T1000 (cell line): ENCODE measurements around the gene SLC2A9.
A peak's percentile ranks its signal among the peaks of the same experiment; 100 is the strongest.

Experiments used
- DNase-seq: peaks from one replicate; lab custom pipeline; 2025; ENCODE audit warnings: mixed read lengths; lab: John Stamatoyannopoulos, UW

The SLC2A9 gene

DNA sequence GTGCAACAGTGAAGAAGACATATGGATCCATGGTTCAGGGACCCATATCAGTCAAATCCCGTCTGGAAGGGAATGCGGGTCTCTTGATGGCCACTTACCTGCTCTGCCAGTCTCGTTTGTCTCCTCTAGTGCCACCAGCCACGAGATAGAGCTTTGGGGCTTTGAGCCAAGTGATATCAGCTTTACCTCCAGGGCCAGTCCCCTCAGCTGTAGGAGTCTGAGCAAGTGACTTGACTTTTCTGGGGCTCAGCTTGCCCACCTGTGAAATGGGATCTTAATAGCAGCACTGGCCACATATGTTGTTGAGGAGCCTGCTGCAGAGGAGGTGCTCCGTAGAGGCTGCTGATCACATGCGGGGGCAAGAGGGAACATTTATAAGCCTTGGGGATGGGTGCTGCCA is 1.2 kb downstream of the SLC2A9 start:
- DNase-seq = no peak

DNA sequence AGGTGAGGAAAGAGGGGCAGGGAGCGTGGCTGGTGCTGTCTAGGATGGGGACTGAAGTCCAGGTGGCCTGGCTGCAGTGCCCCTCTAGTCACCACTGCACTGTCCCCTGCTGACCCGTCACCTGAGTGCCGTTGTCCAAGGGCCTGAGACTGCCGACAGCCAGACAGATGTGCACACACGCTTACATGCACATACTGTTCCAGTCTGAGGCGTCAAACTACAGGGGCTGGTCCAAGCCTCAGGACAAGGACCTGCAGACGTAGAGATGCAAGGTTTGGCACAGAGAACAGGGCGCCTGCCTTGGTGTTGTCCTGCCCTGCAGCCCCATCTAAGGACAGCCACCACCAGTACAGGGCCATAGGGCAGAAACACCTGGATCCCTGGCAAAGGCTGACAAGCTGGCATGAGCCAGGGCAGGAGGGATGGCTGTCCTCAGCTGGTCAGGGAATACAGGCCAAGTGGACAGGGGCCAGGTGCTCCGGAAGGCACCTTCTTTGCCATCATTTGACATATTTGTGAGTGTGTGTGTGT is 1.7 kb downstream of the SLC2A9 start:
- DNase-seq = no peak

DNA sequence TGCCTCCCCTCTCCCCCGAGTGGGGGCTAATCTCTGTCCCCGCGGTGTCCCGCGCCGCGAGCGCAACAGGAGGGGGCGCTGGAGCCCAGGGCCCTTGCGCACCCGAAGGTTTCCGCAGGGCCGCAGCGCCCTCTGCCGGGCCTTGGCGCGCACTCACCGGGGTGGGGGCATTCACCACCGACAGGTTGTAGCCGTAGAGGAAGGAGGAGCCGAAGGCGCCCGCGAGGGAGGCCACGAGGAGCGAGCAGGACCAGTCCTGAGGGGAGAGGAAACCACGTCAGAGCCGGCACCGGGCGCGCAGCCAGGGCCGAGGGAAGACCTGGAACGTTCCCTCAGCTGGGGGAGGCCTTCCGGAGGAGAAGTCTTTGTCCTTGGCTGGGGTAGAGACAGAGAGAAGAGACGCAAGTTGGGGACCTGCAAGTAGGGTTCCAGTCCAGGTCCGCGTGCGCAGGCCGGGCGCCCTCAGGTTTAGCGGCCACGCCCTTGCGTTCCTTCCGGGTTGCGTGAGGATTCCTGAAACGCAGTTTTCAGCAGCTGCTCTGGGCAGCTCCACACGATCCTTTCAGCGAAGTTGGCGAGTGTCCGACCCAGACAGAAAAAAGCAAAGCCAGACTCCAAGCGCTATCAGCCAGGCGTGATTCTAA is 2.4 kb downstream of the SLC2A9 start:
- DNase-seq = no peak

DNA sequence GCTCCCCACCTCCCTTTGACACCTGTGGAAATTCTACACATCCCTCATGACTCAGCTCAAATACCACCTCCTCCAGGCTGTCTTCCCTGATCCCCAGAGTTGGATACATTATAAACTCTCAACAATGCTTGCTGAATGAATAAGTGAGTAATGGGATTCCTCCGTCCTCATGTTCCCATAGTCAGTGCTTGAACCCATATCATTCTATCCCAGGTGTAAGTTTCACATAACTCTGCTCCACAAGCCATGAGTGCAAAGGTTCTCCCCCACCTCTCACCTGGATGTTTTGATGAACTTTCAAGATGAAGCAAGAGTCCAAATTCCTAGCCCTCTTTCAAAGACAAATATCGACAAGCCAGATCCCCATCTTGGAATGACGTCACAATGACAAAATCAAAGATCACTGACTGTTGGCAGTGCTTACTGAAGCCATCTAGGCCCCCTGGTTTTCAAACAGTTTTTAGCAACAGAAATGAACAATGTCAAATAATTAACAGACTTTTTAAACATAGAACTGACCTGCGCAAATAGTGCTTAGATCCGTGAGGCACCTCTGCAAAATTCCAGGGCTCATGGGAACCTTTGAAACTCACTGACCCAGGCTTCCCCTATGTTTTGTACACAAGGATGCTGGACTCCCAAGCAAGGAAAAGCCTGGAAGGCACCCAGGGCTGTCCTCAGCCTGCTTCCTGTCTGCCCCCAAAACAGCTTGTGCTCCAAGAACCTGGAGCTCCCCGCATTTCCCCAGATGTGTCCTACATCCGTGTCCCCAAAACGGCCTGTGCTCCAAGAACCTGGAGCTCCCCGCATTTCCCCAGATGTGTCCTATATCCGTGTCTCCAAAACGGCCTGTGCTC is 4.0 kb downstream of the SLC2A9 start:
- no peak for DNase-seq

DNA sequence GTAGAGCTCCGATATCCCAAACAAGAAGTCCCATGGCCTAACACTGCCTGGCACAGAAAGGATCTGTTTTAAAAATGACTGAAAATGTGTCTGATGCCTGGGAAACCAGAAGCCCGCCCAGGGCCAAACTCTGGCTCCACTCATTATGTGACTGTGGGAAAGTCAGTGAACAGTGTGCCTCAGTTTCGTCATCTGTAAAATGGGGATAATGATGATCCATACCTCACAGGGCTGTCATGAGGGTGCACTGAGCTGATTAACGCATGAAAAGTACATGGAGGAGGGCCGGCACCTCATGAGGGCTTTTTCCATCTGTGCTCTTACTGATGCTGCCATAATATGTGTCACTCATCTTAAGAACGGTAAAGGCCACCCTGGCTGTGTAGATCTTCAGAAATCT is 5.1 kb downstream of the SLC2A9 start:
- DNase-seq = no peak

DNA sequence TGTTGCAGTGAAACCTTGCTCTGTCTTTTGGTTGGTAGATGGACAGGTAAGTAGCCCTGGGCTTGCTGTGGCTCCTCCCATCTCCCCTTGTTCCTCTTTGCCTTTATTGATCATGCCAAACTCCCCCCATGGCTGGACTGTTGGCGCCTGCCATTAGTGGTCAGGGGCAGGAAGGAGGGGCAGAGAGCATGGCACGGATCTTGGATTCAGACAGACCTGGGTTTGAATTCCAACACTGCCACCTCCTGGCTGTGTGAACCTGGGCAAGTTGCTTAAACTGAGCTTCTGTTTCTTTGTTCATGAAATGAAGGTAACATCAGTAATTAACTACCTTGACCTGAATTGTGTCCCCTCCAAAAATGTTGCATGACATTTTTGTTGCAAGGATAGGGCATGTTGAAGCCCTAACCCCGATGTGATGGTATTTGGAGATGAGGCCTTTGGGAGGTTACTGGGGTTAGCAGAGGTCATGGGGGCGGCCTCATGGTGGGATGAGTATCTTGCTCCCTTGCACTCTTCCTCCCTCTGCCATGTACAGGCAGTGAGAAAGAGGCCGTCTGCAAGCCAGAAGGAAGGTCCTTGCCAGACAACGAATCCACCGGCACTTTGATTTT is 6.0 kb downstream of the SLC2A9 start:
- DNase-seq = no peak

DNA sequence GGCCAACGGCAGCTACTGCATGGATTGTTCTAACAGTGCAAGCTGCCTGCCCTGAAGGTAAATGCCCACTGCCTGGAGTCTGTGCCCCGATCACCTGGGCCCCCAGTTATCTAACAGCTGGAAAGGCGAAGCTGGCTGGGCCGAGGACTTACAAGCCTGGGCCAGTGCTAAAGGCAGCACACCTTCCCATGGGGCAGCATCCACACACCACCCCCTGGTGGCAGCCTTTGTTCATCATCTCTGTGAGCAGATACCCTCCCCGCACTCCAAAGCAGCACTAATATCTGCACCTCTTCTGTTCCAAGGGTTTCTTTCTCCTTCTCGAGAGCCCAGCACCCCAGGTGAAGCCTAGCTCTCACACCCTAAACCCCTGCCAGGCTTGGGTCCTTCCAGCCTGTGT is 7.6 kb downstream of the SLC2A9 start:
- DNase-seq = no peak

DNA sequence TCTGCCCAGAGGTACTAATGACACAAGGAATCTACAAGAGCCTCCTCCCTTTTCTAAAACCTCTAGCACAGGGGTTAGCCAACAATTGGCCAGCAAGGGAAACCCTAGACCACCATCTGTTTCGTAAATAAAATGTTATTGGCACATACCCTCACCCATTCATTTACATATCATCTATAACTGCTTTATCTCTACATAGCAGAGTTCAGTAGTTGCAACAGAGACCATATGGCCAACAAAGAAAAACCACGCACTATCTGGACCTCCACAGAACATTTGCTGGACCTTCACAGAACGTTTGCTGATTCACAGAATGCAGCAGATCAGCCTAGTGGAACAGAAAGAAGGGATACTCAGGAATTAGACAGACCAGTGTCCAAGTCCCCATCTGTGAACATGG is 9.4 kb downstream of the SLC2A9 start:
- DNase-seq = no peak

DNA sequence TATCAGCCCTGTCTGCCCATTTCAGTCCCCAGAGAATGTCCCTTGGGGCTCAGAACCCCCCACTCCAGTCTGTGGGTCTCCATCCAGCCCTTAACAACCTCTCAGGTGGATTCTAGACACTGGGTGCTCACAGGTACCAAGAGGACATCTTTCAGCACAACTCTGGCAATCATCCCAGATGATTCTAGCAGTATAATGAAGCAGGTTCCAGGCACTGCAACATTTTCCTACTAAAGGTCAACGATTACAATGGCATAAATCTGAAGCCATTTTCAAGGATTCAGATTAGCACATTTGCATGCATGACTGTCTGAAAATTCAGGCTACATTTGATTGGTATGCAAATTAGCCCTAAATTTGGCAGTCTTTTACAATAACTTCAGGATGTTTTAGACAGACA is 10.0 kb downstream of the SLC2A9 start:
- DNase-seq = no peak

DNA sequence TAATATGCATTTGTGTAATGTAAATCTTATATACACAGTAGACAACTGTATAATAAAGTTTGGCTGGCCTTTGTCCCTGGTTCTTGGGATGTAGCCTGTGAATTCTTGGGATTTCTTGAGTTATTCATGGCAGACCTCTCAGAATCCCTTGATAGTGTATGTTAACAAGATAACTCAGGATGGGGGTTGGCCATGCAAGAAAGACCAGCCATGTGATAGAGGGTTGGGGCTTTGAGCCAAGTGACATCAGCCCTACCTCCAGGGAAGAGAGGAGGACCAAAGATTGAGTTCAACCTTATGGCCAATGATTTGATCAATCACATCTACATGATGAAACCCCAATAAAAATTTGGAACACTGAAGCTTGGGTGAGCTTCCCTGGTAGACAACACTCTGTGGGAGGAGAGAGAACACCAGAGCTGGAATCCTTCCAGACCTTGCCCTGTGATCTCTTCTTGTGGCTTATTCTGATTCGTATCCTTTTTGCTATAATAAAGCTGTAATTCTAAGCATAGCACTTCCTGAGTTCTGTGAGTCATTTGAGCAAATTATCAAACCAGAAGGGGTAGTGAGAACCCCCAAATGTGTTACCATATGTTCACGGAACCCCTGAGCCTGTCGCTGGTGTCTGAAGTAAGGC is 11.3 kb downstream of the SLC2A9 start:
- DNase-seq = no peak

DNA sequence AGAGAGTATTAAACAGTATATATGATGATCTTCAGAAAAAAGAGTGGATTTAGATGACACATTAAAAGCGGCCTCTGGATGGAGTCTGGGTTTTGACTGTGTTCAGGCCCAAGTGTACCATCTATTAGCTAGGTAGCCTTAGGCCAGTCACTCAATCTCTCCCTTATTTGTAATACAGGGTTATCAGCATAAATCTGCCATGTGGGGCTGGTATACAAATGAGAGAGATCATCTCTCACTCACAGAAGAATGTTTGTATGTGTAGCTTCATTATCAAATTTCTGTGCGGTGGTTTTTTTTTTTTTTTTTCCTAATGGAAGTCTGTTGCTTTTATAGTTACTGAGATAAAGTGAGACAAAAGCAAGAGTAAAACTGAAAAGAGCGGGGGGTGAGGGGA is 12.7 kb downstream of the SLC2A9 start:
- no peak for DNase-seq

DNA sequence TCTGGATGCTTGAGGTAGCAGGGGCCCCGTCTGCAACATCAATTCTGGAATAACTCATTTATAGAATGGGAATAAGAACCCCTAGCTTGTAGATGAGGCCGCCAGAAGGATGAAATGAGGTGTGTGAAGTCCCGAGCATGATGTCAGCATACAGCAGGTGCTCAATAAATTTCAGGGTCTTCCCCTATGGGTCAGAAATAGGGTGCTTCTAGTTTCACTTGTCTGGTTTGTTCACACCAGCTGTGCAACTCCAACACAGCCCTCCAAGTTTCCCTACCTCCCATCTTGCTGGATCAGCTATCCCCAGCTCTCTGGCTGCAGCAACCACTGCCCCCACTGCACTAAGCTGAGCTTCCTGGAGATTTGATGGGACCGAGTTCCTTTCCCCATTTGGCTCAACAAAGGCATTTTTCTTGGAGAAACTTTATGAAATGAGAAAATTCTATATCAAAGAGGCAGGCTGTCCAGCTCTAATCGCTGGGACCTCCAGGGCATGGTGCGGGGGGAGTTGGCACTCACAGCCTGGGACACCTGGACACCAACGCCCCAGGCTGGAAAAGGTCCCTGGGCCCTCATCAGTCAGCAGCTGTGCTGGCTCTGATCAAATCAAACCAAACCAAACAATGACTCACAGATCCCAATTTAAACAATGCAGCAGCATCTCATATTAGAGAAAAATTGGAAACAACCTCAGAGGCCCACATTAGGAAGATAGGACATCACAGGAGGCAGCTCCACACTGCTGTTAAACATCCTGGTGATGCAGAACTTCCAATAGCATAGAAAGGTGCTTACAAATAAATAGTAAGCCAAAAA is 13.3 kb downstream of the SLC2A9 start:
- no peak for DNase-seq

DNA sequence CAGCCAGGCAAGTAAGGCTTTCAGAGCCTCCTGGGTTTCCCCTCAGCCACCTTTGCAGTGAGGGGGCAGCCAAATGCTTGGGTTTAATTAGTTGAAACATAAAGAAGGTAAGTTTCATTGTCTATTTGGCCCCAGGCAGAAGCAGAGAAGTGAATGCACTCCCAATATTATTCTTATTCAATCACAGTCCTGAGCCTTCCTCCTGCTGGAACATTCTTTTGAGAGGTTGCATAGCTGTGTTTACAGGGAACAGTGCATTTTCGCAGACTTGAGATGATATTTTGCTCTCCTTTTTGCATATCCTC is 13.9 kb downstream of the SLC2A9 start:
- DNase-seq = no peak

DNA sequence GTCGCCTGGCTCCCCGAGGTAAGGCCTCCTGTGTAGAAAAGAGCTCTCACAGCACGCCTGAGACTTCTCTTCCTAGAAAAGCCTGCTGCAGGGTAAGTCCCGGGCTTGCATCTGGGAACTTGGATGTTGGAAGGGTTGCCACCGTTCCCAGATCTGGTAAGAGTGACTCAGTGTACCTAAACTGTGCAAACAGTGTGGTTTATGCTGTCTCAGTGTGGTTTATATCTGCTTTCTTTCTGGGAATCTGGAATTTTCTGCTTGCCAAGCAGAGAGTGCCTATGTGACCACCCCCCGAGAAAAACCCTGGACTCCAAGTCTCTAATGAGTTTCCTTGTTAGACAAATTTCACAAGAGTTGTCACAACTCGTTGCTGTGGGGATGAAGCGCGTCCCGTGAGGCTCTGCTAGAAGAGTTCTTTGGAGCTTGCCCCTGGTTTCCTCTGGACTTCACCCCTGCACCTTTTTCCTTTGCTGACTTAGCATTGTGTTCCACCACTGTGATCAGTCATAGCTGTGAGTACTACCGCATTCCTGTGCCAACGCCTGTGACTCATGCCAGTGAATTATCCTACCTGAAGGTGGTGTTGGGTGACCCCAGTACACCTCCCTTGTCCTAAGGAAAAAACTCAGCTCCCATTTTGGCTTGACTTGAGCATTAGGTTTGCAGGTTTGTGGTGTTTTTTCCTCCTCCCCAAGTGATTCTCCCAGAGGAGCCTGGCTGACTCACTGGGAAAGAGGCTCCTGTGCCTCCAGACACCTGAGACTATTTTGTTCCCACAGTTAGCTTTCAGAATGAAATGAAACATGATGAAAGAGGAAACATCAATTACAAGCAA is 14.5 kb downstream of the SLC2A9 start:
- no peak for DNase-seq

DNA sequence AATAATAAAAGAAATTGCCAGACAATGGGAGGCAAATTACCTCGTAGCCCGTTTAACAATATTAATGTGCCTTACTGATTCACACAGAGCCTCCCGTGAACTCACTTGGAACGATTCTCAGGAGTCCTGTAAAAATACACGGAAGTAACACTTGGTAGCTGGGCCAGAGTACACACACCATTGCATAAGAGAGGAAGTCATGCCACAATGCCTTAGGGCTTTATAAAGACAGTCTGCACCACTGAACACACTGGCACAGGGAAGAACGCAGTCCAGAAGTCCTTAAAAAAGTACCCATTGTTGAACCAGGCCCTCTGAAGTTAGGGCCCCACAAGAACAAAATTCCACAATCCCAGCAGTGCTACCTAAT is 15.1 kb downstream of the SLC2A9 start:
- DNase-seq = peak; percentile 39

DNA sequence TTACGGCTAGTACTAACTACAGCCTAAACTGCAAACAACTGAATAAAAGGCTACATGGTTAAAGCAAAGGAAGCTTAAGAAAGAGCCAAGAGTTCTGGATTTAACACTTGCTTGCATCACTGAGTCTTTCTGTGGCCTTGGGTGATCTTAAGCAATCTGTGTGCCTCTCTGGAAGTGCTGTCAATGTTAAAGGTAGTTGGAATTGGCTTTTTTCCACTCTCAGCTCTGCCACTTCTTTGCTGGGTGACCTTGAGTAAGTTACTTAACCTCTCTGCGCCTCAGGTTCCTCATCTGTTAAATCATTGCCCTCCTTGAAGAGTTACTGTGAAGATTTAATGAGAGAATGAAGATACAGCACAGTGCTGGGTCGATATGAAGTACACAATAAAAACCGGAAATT is 15.7 kb downstream of the SLC2A9 start:
- DNase-seq = no peak

DNA sequence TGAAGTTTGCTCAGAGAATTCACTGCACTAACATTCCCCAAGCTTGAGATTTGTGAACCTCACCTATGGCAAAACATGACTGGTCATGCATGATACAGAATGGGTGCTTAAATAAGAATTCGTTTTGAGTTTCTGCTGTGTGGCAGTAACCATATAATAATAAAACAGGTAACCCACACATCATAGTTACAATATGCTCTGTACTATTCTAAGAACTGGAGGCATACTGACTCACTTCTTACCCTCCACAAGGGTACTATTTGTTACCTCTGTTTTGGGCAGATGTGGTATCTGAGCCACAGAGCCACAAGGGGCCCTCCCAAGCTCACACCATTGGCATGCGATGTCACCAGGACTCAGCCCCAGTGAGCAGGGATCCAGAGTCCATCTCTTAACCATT is 17.6 kb downstream of the SLC2A9 start:
- no peak for DNase-seq

DNA sequence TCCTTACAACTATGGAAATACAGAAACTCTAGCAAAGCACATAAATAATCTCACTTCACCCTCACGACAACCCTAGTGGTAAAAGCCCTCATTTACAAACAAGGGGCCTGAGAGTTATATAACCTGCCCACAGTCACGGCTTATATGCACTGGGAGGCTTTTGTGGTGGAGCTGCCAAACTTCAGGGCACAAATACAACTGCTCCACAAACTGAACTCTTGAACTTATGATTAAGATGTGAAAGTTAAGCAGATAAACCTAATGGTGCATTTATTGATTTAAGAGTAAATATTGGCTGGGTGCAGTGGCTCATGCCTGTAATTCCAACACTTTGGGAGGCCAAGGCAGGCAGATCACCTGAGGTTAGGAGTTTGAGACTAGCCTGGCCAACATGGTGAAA is 19.0 kb downstream of the SLC2A9 start:
- DNase-seq = no peak

DNA sequence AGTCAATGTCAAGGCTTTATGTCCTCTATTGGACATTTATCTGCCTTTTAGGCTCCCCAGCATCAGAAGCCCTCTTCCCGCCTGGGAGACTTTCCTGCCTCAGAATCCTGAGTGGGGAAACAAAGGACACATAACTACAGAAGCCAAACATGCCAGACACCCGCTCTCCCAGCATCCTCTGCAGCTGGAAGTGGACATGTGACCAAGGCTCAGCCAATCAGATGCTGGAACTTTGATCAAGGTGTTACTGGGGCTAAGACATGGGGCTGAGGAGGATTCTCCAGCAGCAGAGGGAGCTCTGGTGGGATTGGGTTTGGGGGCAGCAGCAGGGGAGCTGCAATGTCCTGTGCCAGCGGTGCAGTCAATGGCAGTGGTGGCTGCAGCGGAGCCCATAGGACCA is 19.5 kb downstream of the SLC2A9 start:
- DNase-seq = no peak

DNA sequence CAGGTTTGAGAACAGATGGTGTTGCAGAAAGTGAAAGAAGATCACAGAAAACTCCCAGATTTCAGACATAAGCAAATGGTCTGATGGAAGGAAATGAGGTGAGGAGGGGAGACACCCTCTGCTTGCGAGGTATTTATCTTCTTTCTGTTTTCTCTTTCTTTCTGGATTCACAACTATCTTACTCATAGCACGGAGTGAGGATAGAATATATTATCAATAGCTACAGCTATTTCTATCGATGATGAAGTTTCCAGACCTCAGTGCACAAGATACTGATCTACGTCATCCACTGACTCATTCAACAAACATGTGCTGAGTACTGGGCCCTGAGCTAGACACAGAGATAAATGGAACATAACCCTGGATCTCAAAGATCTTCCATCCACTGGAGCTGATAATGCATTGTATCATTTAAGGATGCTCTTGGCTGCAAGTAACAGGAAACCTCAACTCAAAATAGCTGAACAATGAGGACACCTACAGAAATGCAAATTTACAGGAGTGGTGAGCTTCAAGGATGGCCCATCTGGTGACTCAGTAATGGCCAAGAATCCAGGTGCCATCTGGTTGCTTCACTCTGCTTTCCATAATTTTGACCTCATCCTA is 21.2 kb downstream of the SLC2A9 start:
- peak; percentile 26 for DNase-seq

DNA sequence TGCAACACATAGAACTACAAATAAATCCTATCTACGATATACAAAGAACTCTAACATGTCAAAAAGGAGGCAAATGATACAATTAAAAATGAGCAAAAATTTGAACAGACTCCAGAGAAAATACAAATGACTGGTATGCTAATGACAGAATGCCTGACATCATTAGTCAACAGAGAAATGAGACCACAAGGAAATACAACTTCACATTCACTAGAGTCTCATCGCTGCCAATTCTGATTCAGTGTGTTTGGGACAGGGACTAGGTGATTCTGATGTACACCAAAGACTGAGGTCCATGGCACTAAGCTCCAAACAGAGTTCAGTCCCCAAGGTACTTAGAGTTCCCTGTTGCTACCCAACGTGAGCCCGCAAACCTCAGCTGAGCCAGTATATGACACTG is 23.4 kb downstream of the SLC2A9 start:
- no peak for DNase-seq
